ENCODE results near the gene CCDC138.
A peak's percentile ranks its signal among the peaks of the same experiment; 100 is the strongest.
"Not testable (repeated sequence)": the region's sequence is repeated elsewhere in the genome, so short reads cannot be mapped to it uniquely, and the experiment has no call there.

The CCDC138 gene

GRCh38 chr2:108786354-108787215 is at the start of gene CCDC138:
TSS of gene CCDC138 (plus strand) at chr2:108786771. CDS start at chr2:108786823, 52 bp downstream.
- DNase-seq: peak; percentile 90

GRCh38 chr2:108757973-108758372 is 28.6 kb upstream of the CCDC138 start:
- not testable (repeated sequence) for DNase-seq

- not testable (repeated sequence) for DNase-seq
These were observed 24.0 kb upstream of the CCDC138 start for GRCh38 chr2:108762618-108763017.

GRCh38 chr2:108766671-108767070 is 19.9 kb upstream of the CCDC138 start:
- DNase-seq: not testable (repeated sequence)

GRCh38 chr2:108767859-108768258 is 18.7 kb upstream of the CCDC138 start:
- not testable (repeated sequence) for DNase-seq

- DNase-seq: no peak
These were observed 10.1 kb upstream of the CCDC138 start for GRCh38 chr2:108776475-108776874.

- DNase-seq: no peak
These were observed 7.7 kb upstream of the CCDC138 start for GRCh38 chr2:108778857-108779256.

- DNase-seq: no peak
These were observed 590 bp upstream of the CCDC138 start for GRCh38 chr2:108786008-108786353.

- no peak for DNase-seq
These were observed 608 bp downstream of the CCDC138 start for GRCh38 chr2:108787216-108787541.

GRCh38 chr2:108803045-108803736 is 16.6 kb downstream of the CCDC138 start:
- no peak for DNase-seq

- no peak for DNase-seq
These were observed 18.5 kb downstream of the CCDC138 start for GRCh38 chr2:108805032-108805431.

GRCh38 chr2:108805782-108806181 is 19.2 kb downstream of the CCDC138 start:
- no peak for DNase-seq

- no peak for DNase-seq
These were observed 20.0 kb downstream of the CCDC138 start for GRCh38 chr2:108806371-108807113.

GRCh38 chr2:108809936-108810335 is 23.4 kb downstream of the CCDC138 start:
- no peak for DNase-seq

- DNase-seq: no peak
These were observed 24.7 kb downstream of the CCDC138 start for GRCh38 chr2:108810993-108811957.

GRCh38 chr2:108813732-108814131 is 27.2 kb downstream of the CCDC138 start:
- DNase-seq: no peak

GRCh38 chr2:108820482-108820881 is 33.9 kb downstream of the CCDC138 start:
- no peak for DNase-seq

- DNase-seq: no peak
These were observed 36.7 kb downstream of the CCDC138 start for GRCh38 chr2:108823286-108823685.

GRCh38 chr2:108824316-108825070 is 37.9 kb downstream of the CCDC138 start:
- no peak for DNase-seq

- DNase-seq: no peak
These were observed 38.7 kb downstream of the CCDC138 start for GRCh38 chr2:108825254-108825653.

GRCh38 chr2:108825736-108826135 is 39.2 kb downstream of the CCDC138 start:
- DNase-seq: no peak
